GM13976 (cell line): ENCODE results near the gene CNN3.
A peak's percentile ranks its signal among the peaks of the same experiment; 100 is the strongest.

Experiments used
- DNase-seq: peaks from one replicate; pipeline ENCODE4 v3.0.0; 2012; ENCODE audit warnings: low spot score
- in situ Hi-C: fragments of 300-500 bp; cut with MboI; formaldehyde crosslinking; loops from one replicate; pipeline ENCODE4 v1.12.0; 2022; ENCODE audit warnings: low sequenced_read_pairs, mixed read lengths, inconsistent platforms; ENCODE audit not compliant: unreplicated experiment
- TF ChIP-seq, protein P1 (sequence below): IDR thresholded peaks from 2 replicates; pipeline ENCODE4 v1.5.1; 2012; ENCODE audit warnings: borderline replicate concordance, mild to moderate bottlenecking; ENCODE audit not compliant: insufficient read depth; ENCODE audit errors: extremely low read depth, missing control alignments, control extremely low read depth

Gene CNN3

DNA sequence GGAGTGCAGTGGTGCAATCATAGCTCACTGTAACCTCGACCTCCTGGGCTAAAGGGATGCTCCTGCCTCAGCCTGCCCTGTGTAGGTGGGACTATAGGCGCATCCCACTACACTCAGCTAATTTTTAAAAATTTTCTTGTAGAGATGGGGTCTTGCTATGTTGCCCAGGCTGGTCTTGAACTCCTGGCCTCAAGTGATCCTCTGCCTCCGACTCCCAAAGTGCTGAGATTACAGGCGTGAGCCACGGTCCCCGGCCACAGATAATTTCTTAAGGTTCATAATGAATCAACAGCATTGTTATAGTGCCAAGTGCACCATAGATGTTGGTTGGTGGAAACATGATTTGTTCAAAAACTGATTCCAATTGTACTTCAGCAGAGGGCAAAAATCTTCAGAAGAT is 42.2 kb upstream of the CNN3 start:
- no peak for DNase-seq
- in situ Hi-C loops, result no loop called here
- TF ChIP-seq, protein P1, sequence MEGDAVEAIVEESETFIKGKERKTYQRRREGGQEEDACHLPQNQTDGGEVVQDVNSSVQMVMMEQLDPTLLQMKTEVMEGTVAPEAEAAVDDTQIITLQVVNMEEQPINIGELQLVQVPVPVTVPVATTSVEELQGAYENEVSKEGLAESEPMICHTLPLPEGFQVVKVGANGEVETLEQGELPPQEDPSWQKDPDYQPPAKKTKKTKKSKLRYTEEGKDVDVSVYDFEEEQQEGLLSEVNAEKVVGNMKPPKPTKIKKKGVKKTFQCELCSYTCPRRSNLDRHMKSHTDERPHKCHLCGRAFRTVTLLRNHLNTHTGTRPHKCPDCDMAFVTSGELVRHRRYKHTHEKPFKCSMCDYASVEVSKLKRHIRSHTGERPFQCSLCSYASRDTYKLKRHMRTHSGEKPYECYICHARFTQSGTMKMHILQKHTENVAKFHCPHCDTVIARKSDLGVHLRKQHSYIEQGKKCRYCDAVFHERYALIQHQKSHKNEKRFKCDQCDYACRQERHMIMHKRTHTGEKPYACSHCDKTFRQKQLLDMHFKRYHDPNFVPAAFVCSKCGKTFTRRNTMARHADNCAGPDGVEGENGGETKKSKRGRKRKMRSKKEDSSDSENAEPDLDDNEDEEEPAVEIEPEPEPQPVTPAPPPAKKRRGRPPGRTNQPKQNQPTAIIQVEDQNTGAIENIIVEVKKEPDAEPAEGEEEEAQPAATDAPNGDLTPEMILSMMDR, result no peak

DNA sequence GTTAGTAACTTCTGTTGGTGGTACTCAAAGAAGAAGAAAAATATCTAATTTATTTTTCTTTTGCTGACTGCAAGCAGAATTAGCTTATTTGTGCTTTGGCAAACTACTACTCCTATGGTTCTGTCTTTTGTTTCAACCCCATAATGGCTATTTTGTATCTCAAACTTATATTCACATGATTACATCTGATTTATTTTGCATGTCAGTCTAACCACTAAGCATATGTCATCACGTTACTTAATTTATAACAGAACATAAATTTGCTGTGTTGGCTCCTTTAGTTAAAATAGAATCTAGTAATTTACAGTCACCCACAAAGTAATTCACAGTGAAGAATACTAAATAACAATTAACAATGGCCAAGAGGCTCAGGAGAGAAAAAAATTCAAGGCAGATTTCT is 39.1 kb upstream of the CNN3 start:
- DNase-seq, result no peak
- in situ Hi-C loops, result no loop called here
- TF ChIP-seq, protein P1, result no peak

DNA sequence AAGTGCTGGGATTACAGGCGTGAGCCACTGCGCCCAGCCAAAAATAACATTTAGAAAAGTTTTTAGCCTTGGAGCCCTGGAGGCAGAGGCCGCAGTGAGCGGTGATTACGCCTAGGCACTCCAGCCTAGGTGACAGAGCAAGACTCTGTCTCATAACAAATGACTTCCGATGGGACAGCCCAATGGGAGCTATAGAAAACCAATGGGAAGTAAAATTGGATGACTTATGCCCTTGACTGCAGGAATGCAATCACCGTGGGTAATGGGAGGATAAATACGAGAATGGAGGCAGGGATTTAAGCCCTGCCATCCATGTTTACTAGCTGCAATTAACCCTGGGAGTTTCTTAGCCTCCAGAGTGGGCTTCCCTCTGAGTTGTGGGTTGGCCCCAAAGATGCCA is 37.0 kb upstream of the CNN3 start:
- DNase-seq, result no peak
- TF ChIP-seq, protein P1, result no peak
- in situ Hi-C loops, result no loop called here

DNA sequence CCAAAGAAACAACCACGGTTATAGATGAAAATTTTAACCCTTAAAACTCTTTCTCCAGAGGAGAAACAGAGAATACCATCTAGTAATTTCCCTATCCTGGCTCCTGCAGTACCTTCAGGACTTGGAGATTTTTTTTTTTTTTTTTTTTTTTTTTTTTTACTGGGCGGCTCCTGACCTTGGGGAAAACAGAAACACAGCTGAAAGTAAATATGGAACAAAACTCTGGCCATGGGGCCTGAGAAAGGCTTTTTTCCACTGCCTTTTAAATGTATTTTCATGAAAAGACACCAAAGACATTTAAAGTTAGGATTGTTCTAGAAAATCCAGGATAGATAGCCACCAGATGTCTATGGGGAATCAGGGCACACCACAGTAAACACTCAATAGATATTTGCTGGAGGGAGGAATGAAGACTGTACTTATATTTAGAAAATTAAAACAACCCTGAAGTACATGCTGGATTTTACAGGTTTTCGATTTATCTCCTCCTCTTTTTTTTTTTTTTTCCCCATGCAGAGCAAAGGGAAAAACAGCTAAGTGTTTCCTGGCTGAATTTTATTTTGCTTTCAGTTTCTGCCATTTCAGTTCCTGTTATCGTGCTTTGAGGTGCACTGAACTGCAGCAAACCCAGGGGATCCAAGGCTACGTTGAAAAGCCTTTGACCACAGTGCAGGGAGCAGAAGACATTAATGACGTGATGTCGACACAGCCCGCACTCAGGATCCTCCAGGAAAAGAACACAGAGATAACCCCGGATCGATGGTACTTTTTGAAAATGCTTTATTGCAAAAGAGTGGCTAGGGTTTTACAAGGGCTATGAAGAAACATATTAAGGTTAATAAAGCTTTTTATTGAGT is 35.7 kb upstream of the CNN3 start:
- in situ Hi-C loops, result no loop called here
- peak; percentile 48 for DNase-seq

DNA sequence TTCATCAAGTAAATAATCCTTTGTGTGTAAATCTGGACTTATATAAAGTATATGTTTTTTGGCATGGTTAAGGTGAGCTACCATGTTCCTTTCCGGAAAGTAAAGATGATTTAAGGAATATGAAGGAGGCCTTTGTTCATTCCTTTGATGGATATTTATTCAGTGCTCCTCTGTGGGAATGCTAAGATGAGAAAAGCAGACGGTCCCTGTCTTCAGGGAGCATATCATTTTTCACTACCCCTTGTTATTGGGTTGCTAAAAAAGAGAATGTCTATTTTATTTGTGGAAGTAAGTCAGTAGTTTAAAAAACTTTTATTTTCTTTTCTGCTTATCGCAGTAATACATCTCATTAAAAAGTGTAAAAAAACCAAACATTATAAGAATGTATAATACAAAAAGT is 35.1 kb upstream of the CNN3 start:
- in situ Hi-C loops, result no loop called here
- DNase-seq, result no peak
- TF ChIP-seq, protein P1, result no peak

More for the DNA sequence above, 35.7 kb upstream of the CNN3 start:
- TF ChIP-seq, protein P1, result no peak

DNA sequence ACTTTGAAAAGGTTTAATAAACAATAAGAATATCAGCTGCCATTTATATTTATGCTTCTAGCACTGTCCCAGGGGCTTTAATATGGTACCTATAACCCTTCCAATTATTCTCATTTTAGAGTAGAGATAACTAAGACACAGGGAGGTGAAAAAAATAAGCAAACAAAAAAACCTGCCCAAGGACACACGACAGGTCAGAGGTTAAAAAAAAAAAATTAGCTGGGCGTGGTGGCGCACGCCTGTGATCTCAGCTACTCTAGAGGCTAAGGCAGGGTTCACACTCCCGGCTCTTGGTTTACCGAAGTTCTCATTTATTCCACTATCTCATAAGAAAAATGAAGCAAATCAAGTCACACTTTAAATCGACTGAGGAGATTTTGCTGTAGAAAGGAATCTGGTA is 34.7 kb upstream of the CNN3 start:
- no peak for DNase-seq
- in situ Hi-C loops, result no loop called here
- TF ChIP-seq, protein P1, result no peak
